ENCODE results near the gene ZNF81. TPM values are rescaled to one million over a fixed set of nuclear protein-coding genes. Genes with fewer than 3 reads are reported as not detected.

The ZNF81 gene
- 10 to 100 TPM; 10.6 to 11.8 TPM for total RNA-seq
- polyA plus RNA-seq: 1 to 10 TPM in 1 of 2 donors, under 1 TPM in 1; 0.75 to 2.5 TPM
- long read RNA-seq, donor 1: 0 reads
- long read RNA-seq, donor 2, full-length matches to known transcripts: 1 of 1 reads
- long read RNA-seq, donor 2, partial matches to known transcripts: 0 of 1 reads
- long read RNA-seq, donor 2, other reads (novel, unspliced or antisense): 0 of 1 reads
- long read RNA-seq, donor 3: 0 reads
- long read RNA-seq, donor 4: 0 reads
- long read RNA-seq, donor 5: 0 reads

- WGBS, 2 donors: 1 to 31% methylated on average over 37 to 41 of the region's 41 CpGs
- ATAC-seq (ENCODE audit: insufficient read depth, low FRiP score): peak; percentile 97
These were observed at the start of gene ZNF81 for GRCh38 chrX:47836164-47837072. TSS of gene ZNF81 (plus strand) at chrX:47836902. CDS start at chrX:47846268, 9,366 bp downstream.

GRCh38 chrX:47796433-47796906 is 40.2 kb upstream of the ZNF81 start:
- DNase-seq (peak in 2 of 3 donors; percentile 0 to 1), ATAC-seq (ENCODE audit: insufficient read depth, low FRiP score) (no peak)
- Histone ChIP-seq H3K36me3 (ENCODE audit: control insufficient read depth in 4 of 4, insufficient read depth in 4 of 4, low read length in 4 of 4) (no peaks in the 10 kb centered on the region), H3K27me3 (ENCODE audit: control insufficient read depth in 3 of 3, insufficient read depth in 3 of 3, low read length in 2 of 3) (no peaks in the 10 kb centered on the region), H3K4me1 (ENCODE audit: control insufficient read depth in 5 of 5, insufficient read depth in 5 of 5, low read length in 5 of 5) (no peaks in the 10 kb centered on the region), H3K27ac (ENCODE audit: low read depth in 1 of 2, low read length in 1 of 2) (peak overlapping the region in 1 of 2 donors; percentile 59), H3K4me3 (no peak overlapping the region), H3K9me3 (ENCODE audit: control insufficient read depth in 4 of 4, insufficient read depth in 3 of 4, low read length in 3 of 4) (no peaks in the 10 kb centered on the region), H3K9ac (ENCODE audit: insufficient read depth in 1 of 2, low read length in 2 of 2) (no peak overlapping the region)
- no peak for TF ChIP-seq CTCF (IDR thresholded peaks at IDR 0.05; ENCODE audit: control extremely low read depth, extremely low read depth)
- WGBS, 2 donors: 47 to 75% methylated on average over 3 of the region's 3 CpGs

More at GRCh38 chrX:47836164-47837072, at the start of gene ZNF81:
- H3K36me3 ChIP-seq (ENCODE audit: control insufficient read depth in 4 of 4, insufficient read depth in 4 of 4, low read length in 4 of 4): no peaks in the 10 kb centered on the region
- H3K4me1 ChIP-seq (ENCODE audit: control insufficient read depth in 5 of 5, insufficient read depth in 5 of 5, low read length in 5 of 5): peaks cover 0 to 3% (median 2%) of the 10 kb centered on the region in 5 donors
- H3K9ac ChIP-seq (ENCODE audit: insufficient read depth in 1 of 2, low read length in 2 of 2): peak within 1 kb of the TSS; percentile 57 to 85
- peak within 1 kb of the TSS; percentile 49 to 62 for H3K27ac ChIP-seq (ENCODE audit: low read depth in 1 of 2, low read length in 1 of 2)
- no peaks in the 10 kb centered on the region for H3K9me3 ChIP-seq (ENCODE audit: control insufficient read depth in 4 of 4, insufficient read depth in 3 of 4, low read length in 3 of 4)
- no peak for TF ChIP-seq CTCF (IDR thresholded peaks at IDR 0.05; ENCODE audit: control extremely low read depth, extremely low read depth)
- peak; percentile 98 to 99 (median 98) for DNase-seq
- no peaks in the 10 kb centered on the region for H3K27me3 ChIP-seq (ENCODE audit: control insufficient read depth in 3 of 3, insufficient read depth in 3 of 3, low read length in 2 of 3)
- H3K4me3 ChIP-seq: peak within 1 kb of the TSS; percentile 42

GRCh38 chrX:47797084-47797483 is 39.6 kb upstream of the ZNF81 start:
- TF ChIP-seq CTCF (IDR thresholded peaks at IDR 0.05; ENCODE audit: control extremely low read depth, extremely low read depth): no peak
- no peaks in the 10 kb centered on the region for H3K36me3 ChIP-seq (ENCODE audit: control insufficient read depth in 4 of 4, insufficient read depth in 4 of 4, low read length in 4 of 4)
- H3K27ac ChIP-seq (ENCODE audit: low read depth in 1 of 2, low read length in 1 of 2): peak overlapping the region in 1 of 2 donors; percentile 45
- H3K27me3 ChIP-seq (ENCODE audit: control insufficient read depth in 3 of 3, insufficient read depth in 3 of 3, low read length in 2 of 3): no peaks in the 10 kb centered on the region
- 55 to 81% methylated on average over 2 of the region's 2 CpGs for WGBS, 2 donors
- H3K9me3 ChIP-seq (ENCODE audit: control insufficient read depth in 4 of 4, insufficient read depth in 3 of 4, low read length in 3 of 4): no peaks in the 10 kb centered on the region
- ATAC-seq (ENCODE audit: insufficient read depth, low FRiP score): no peak
- H3K4me1 ChIP-seq (ENCODE audit: control insufficient read depth in 5 of 5, insufficient read depth in 5 of 5, low read length in 5 of 5): no peaks in the 10 kb centered on the region
- H3K4me3 ChIP-seq: no peak overlapping the region
- no peak for DNase-seq
- H3K9ac ChIP-seq (ENCODE audit: insufficient read depth in 1 of 2, low read length in 2 of 2): no peak overlapping the region

Measured in lung (tissue), 16 donors.